ENCODE measurements around the gene HAUS7. TPM values are rescaled to one million over a fixed set of nuclear protein-coding genes. Genes with fewer than 3 reads are reported as not detected.

The HAUS7 gene
- total and polyA plus RNA-seq, 7 donors, result 8.3 to 18.5 (median 13.1) TPM

DNA sequence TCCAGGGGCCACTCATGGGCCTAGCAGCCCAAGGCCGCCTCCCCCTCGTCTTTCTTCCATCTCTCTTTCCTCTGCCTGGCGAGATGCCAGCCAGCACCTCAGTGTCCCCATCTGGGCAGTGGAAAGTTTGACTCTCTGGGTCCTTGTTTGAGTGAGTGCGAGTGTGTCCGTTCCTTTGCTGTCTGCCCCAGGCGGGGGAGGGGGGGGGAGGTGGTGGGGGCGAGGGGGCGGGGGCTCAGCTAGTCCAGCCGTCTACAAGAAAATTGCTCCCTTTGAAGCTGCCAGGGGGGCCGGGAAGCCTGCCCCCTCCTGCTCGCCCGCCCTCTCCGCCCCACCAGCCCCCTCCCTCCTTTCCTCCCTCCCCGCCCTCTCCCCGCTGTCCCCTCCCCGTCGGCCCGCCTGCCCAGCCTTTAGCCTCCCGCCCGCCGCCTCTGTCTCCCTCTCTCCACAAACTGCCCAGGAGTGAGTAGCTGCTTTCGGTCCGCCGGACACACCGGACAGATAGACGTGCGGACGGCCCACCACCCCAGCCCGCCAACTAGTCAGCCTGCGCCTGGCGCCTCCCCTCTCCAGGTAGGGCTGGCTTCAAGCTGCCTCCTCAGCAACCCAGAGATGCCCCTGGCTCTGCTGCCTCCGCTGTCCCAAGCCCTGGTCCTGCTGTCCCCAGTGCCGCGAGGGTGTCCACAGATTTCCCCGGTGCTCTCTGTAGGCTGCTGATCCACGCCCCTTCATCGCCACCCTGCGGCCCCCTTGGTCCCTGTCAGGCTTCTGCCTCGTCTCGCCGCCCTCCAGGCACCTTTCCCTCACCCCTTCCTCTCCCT lies 24.4 kb upstream of the HAUS7 start, which contains the start of gene BGN:
Gene BGN (plus strand): TSS at position 440 of the 821 bp plus-strand sequence. CDS start 9,652 bp downstream, outside the sequence.
- intact Hi-C loops (cut with DNase I), result no loop called here
- H3K4me3 ChIP-seq, result peak within 1 kb of the TSS; percentile 48
- H3K36me3 ChIP-seq (ENCODE audit: insufficient read depth in 1 of 2, low read depth in 1 of 2), result no peaks in the 10 kb centered on the region
- WGBS, 3 donors, result 16 to 37% (median 16%) methylated on average over 7 to 33 of the region's 41 CpGs
- ATAC-seq, result peak; percentile 32 to 66 (median 49)
- H3K4me1 ChIP-seq, result no peaks in the 10 kb centered on the region
- H3K27ac ChIP-seq, result no peak within 1 kb of the TSS
- H3K27me3 ChIP-seq (ENCODE audit: insufficient read depth in 3 of 3, low read length in 2 of 3), result peaks cover 0 to 11% (median 0%) of the 10 kb centered on the region in 3 donors
- TF ChIP-seq, protein P1, sequence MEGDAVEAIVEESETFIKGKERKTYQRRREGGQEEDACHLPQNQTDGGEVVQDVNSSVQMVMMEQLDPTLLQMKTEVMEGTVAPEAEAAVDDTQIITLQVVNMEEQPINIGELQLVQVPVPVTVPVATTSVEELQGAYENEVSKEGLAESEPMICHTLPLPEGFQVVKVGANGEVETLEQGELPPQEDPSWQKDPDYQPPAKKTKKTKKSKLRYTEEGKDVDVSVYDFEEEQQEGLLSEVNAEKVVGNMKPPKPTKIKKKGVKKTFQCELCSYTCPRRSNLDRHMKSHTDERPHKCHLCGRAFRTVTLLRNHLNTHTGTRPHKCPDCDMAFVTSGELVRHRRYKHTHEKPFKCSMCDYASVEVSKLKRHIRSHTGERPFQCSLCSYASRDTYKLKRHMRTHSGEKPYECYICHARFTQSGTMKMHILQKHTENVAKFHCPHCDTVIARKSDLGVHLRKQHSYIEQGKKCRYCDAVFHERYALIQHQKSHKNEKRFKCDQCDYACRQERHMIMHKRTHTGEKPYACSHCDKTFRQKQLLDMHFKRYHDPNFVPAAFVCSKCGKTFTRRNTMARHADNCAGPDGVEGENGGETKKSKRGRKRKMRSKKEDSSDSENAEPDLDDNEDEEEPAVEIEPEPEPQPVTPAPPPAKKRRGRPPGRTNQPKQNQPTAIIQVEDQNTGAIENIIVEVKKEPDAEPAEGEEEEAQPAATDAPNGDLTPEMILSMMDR (IDR thresholded peaks at IDR 0.05), result peak; percentile 16
- no peaks in the 10 kb centered on the region for H3K9me3 ChIP-seq
- peak in 1 of 2 donors; percentile 42 for DNase-seq

DNA sequence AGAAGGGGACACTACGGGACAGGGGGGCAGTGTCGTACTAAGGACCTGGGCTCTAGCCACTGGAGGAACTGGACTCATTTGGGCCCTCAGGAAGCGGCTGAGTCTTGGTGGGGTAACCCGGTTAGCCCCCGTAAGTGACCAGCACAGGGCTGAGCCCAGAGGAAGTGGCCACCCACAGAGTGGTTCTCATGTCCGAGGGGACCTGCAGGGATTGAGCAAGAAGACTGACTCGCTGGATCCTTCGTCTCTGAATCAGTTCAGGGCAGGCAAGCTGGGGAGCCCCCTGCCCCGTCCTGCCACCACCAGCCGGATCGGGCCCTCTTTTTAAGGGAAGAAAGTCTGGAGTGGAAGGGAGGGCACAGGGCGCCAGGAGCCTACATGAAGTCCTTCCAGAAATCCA lies 23.7 kb upstream of the HAUS7 start:
- WGBS, 3 donors, result 77 to 87% (median 83%) methylated on average over 8 to 12 of the region's 12 CpGs
- intact Hi-C loops (cut with DNase I), result no loop called here

DNA sequence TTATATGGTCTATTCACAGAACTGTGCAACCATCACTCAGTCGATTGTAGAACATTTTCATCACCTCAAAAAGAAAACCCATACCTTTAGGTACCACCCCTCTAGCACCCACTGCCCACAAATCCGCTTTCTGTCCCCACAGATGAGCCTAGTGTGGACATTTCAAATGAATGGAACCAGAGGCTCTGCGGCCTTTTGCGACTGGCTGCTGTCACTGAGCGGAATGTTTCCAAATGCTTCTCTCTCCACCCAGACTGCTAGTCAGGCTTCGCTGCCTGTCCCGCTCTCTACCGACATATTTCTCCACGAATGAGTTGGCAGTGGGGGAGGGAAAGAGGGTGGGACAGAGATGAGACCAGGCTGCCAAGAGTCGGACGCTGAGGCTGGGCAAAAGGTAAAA lies 22.7 kb upstream of the HAUS7 start:
- Histone ChIP-seq H3K36me3 (ENCODE audit: insufficient read depth in 1 of 2, low read depth in 1 of 2) (no peaks in the 10 kb centered on the region), H3K27me3 (ENCODE audit: insufficient read depth in 3 of 3, low read length in 2 of 3) (peaks cover 0 to 11% (median 0%) of the 10 kb centered on the region in 3 donors), H3K4me3 (no peak overlapping the region), H3K27ac (no peak overlapping the region), H3K9me3 (no peaks in the 10 kb centered on the region), H3K4me1 (no peaks in the 10 kb centered on the region)
- intact Hi-C loops (cut with DNase I), result no loop called here
- WGBS, 3 donors, result 84 to 94% (median 94%) methylated on average over 11 of the region's 11 CpGs
- ATAC-seq (no peak), DNase-seq (no peak)
- TF ChIP-seq, protein P1 (IDR thresholded peaks at IDR 0.05), result no peak

More for the DNA sequence above, 23.7 kb upstream of the HAUS7 start:
- TF ChIP-seq, protein P1 (IDR thresholded peaks at IDR 0.05), result no peak
- H3K27me3 ChIP-seq (ENCODE audit: insufficient read depth in 3 of 3, low read length in 2 of 3), result peaks cover 0 to 11% (median 0%) of the 10 kb centered on the region in 3 donors
- ATAC-seq (peak in 2 of 4 donors; percentile 28 to 50), DNase-seq (peak in 1 of 2 donors; percentile 43)
- no peaks in the 10 kb centered on the region for H3K4me1 ChIP-seq
- no peak overlapping the region for H3K27ac ChIP-seq
- no peaks in the 10 kb centered on the region for H3K36me3 ChIP-seq (ENCODE audit: insufficient read depth in 1 of 2, low read depth in 1 of 2)
- H3K9me3 ChIP-seq, result no peaks in the 10 kb centered on the region
- H3K4me3 ChIP-seq, result no peak overlapping the region

DNA sequence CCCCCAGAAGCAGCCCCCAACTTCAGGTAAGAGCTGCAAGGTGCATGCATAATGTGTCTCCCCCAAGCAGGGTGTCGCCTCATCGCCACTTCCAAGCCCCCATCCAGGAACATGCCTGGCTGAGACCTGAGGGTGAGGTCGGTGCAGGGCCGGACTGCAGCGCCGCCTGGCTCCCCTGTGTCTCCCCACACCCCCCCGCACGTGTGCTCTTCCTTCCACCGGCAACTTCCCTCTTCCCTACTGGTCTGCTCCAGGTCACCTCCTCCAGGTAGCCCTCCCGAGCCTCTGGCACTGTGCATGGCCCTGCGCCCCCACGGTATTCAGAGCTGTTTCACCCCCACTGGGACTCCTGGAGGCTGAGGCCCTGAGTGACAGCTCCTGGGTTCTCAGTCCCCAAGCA lies 22.2 kb upstream of the HAUS7 start:
- Histone ChIP-seq H3K27ac (no peak overlapping the region), H3K4me3 (no peak overlapping the region), H3K27me3 (ENCODE audit: insufficient read depth in 3 of 3, low read length in 2 of 3) (peaks cover 0 to 11% (median 0%) of the 10 kb centered on the region in 3 donors), H3K9me3 (no peaks in the 10 kb centered on the region), H3K36me3 (ENCODE audit: insufficient read depth in 1 of 2, low read depth in 1 of 2) (no peaks in the 10 kb centered on the region), H3K4me1 (no peaks in the 10 kb centered on the region)
- 77 to 91% (median 79%) methylated on average over 5 to 12 of the region's 12 CpGs for WGBS, 3 donors
- no peak for DNase-seq
- intact Hi-C loops (cut with DNase I), result no loop called here
- no peak for ATAC-seq
- TF ChIP-seq, protein P1 (IDR thresholded peaks at IDR 0.05), result no peak
